ENCODE measurements around the gene CCSER2. TPM values are rescaled to one million over a fixed set of nuclear protein-coding genes. Genes with fewer than 3 reads are reported as not detected.

Gene CCSER2
- total RNA-seq, 4 donors from 2014 or later, result 60.5 to 80.6 (median 63.1) TPM

DNA sequence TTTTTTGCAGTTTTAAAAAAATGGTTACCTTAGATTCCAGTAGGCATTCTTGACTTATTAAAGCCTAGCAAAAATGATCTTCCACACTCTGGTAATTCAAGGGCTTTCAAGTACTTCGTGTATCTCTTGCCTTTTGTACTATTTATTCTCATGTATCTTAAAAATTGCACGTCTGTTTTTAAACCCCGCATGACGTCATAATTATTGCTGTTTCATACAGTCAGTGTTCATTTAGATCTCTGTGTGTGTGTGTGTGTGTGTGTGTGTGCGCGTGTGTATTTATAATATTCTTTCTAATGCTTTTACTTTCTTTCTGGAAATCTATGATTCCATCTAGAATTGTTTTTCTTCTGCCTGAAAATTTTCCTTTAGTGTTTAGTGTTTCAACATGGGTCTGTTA, 234.2 kb downstream of the CCSER2 start:
- 84% methylated on average over 6 of the region's 6 CpGs for WGBS
- TF ChIP-seq, protein P1, sequence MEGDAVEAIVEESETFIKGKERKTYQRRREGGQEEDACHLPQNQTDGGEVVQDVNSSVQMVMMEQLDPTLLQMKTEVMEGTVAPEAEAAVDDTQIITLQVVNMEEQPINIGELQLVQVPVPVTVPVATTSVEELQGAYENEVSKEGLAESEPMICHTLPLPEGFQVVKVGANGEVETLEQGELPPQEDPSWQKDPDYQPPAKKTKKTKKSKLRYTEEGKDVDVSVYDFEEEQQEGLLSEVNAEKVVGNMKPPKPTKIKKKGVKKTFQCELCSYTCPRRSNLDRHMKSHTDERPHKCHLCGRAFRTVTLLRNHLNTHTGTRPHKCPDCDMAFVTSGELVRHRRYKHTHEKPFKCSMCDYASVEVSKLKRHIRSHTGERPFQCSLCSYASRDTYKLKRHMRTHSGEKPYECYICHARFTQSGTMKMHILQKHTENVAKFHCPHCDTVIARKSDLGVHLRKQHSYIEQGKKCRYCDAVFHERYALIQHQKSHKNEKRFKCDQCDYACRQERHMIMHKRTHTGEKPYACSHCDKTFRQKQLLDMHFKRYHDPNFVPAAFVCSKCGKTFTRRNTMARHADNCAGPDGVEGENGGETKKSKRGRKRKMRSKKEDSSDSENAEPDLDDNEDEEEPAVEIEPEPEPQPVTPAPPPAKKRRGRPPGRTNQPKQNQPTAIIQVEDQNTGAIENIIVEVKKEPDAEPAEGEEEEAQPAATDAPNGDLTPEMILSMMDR (IDR thresholded peaks at IDR 0.05), result no peak
- TF ChIP-seq POLR2A (IDR thresholded peaks at IDR 0.05; ENCODE audit: low read depth) (no peak), EP300 (IDR thresholded peaks at IDR 0.05) (no peak), POLR2AphosphoS5 (IDR thresholded peaks at IDR 0.05) (no peak)
- H3K36me3 ChIP-seq, result no peaks in the 10 kb centered on the region
- intact Hi-C loops (cut with DNase I), result no loop called here
- H3K4me1 ChIP-seq, result no peaks in the 10 kb centered on the region
- no peak overlapping the region for H3K27ac ChIP-seq (replicated peaks in 1 of 4)
- peaks cover 0 to 10% (median 0%) of the 10 kb centered on the region in 4 donors for H3K27me3 ChIP-seq
- DNase-seq (ENCODE audit: extremely low spot score), result no peak
- no peak overlapping the region for H3K4me3 ChIP-seq
- no peaks in the 10 kb centered on the region for H3K9me3 ChIP-seq

DNA sequence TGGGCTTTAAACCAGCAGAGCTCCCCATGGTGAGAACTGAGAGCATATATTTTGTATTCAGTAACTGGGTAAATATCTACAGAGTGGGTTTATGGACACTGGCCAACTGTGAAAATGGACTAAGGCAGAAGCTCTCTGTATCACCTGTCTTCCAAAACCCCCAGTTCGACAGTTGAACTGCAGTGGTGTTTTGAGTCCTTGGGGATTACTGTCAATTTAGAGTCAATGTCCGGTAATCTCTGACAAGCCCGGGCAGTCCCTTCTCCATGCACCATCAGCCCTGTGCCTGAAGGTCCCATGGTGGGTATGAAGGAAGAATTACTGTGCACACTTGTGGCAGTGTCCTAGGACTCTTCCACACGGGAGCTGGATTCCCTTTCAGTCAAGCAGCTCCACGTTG, 235.0 kb downstream of the CCSER2 start:
- no peak for TF ChIP-seq EP300 (IDR thresholded peaks at IDR 0.05)
- TF ChIP-seq, protein P1 (IDR thresholded peaks at IDR 0.05), result no peak
- no peak for TF ChIP-seq POLR2AphosphoS5 (IDR thresholded peaks at IDR 0.05)
- TF ChIP-seq POLR2A (IDR thresholded peaks at IDR 0.05; ENCODE audit: low read depth), result no peak
- no peak for DNase-seq (ENCODE audit: extremely low spot score)
- WGBS, result 69% methylated on average over 4 of the region's 5 CpGs
- no peaks in the 10 kb centered on the region for H3K4me1 ChIP-seq
- peaks cover 0 to 10% (median 0%) of the 10 kb centered on the region in 4 donors for H3K27me3 ChIP-seq
- no peaks in the 10 kb centered on the region for H3K9me3 ChIP-seq
- no peak overlapping the region for H3K27ac ChIP-seq (replicated peaks in 1 of 4)
- H3K4me3 ChIP-seq, result no peak overlapping the region
- intact Hi-C loops (cut with DNase I), result no loop called here
- no peaks in the 10 kb centered on the region for H3K36me3 ChIP-seq

DNA sequence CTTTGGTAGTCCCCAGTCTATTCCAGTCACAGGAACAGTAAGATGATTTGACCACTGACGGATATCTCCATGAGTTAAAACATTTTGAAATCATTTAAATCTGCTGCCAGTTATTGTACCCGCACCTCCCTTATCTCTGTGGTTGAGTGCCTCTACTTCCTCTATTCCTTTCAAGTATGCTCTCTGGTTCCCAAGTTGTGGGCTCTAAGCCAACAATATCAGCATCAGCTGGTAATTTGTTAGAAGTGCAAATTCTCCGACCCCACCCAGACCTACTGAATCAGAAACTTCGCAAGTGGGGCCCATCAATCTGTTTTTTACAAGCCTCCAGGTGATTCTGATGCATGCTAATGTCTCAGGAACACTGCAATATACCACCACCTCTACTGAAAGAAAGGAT, 235.5 kb downstream of the CCSER2 start:
- H3K27me3 ChIP-seq, result peaks cover 0 to 10% (median 0%) of the 10 kb centered on the region in 4 donors
- WGBS, result 69% methylated on average over 4 of the region's 4 CpGs
- no peak for TF ChIP-seq EP300 (IDR thresholded peaks at IDR 0.05)
- no peak for TF ChIP-seq POLR2AphosphoS5 (IDR thresholded peaks at IDR 0.05)
- no peak for TF ChIP-seq POLR2A (IDR thresholded peaks at IDR 0.05; ENCODE audit: low read depth)
- TF ChIP-seq, protein P1 (IDR thresholded peaks at IDR 0.05), result no peak

DNA sequence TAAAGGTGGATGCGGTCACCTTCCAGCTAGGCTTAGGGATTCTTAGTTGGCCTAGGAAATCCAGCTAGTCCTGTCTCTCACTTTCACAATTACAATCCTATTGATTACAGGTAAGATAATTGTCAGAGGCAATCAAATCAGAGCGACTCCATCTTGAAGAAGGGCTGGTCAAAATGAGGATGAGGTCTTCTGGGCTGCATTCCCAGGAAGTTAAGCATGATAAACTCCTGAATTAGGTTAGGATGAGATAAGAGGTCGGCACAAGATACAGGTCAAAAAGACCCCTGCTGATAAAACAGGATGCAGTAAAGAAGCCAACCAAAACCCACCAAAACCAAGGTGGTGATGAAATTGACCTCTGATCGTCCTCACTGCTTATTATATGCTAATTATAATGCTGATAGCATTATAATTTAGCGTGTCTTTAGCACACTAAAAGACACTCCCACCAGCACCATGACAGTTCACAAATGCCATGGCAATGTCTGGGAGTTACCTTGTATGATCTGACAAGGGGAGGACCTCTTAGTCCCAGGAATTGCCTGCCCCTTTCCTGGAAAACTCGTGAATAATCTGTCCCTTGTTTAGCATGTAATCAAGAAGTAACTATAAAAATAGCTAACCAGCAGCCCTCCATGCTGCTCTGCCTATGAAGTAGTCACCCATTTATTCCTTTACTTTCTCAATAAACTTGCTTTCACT, 237.6 kb downstream of the CCSER2 start:
- 79% methylated on average over 6 of the region's 6 CpGs for WGBS
- H3K27me3 ChIP-seq, result peaks cover 0 to 21% (median 0%) of the 10 kb centered on the region in 4 donors
- H3K27ac ChIP-seq (replicated peaks in 1 of 4), result no peak overlapping the region
- no peak overlapping the region for H3K4me3 ChIP-seq
- no peaks in the 10 kb centered on the region for H3K9me3 ChIP-seq
- intact Hi-C loops (cut with DNase I), result no loop called here
- DNase-seq (ENCODE audit: extremely low spot score), result no peak
- H3K36me3 ChIP-seq, result no peaks in the 10 kb centered on the region
- H3K4me1 ChIP-seq, result no peaks in the 10 kb centered on the region
- no peak for TF ChIP-seq EP300 (IDR thresholded peaks at IDR 0.05)
- no peak for TF ChIP-seq POLR2A (IDR thresholded peaks at IDR 0.05; ENCODE audit: low read depth)
- TF ChIP-seq, protein P1 (IDR thresholded peaks at IDR 0.05), result no peak
- TF ChIP-seq POLR2AphosphoS5 (IDR thresholded peaks at IDR 0.05), result no peak

More for the DNA sequence above, 235.5 kb downstream of the CCSER2 start:
- Histone ChIP-seq H3K9me3 (no peaks in the 10 kb centered on the region), H3K27ac (replicated peaks in 1 of 4) (no peak overlapping the region), H3K36me3 (no peaks in the 10 kb centered on the region), H3K4me1 (no peaks in the 10 kb centered on the region), H3K4me3 (no peak overlapping the region)
- intact Hi-C loops (cut with DNase I), result no loop called here
- DNase-seq (ENCODE audit: extremely low spot score), result no peak

Measured in esophagus muscularis mucosa (tissue), 4 donors.